Myocyte (in vitro differentiated cells): ENCODE measurements around the gene DDX17. TPM values are rescaled to one million over a fixed set of nuclear protein-coding genes. Genes with fewer than 3 reads are reported as not detected.
"Not testable (repeated sequence)": the region's sequence is repeated elsewhere in the genome, so short reads cannot be mapped to it uniquely, and the experiment has no call there.

Experiments
- DNase-seq: peaks from one replicate; pipeline ENCODE4 v3.0.0-alpha.2; 2012; ENCODE audit warnings: low read depth
- total RNA-seq: library from RNA; depleted of rRNA; stranded (reverse); fragments of >200 nt; gene quantifications from 2 replicates; pipeline ENCODE4 v1.2.3, GENCODE V29; 2014

The DDX17 gene
- total RNA-seq, 1 donor from 2014 or later = 559 TPM

DNA sequence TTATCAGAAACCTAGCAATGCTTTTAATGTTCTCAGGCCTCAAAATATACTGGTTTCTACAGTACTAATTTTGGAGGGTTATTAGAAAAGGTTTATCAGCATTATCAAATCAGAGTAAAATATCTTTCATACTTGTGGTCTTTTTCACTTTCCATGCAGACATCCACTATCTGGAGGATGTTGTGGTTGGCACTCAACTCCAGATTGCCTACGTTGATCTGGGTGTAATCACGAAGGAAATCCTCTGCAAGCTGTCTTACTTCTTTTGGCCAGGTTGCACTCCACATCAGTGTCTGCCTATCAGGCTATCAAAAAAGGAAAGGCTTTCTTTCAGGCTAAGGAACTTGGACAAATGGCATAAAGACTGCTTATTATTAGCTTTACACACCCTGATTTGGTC, 11.6 kb downstream of the DDX17 start:
- DNase-seq = no peak

GRCh38 chr22:38491707-38492348, 14.3 kb downstream of the DDX17 start:
- DNase-seq = no peak

GRCh38 chr22:38490915-38491314, 15.2 kb downstream of the DDX17 start:
- DNase-seq = peak; percentile 53

GRCh38 chr22:38490475-38490874, 15.6 kb downstream of the DDX17 start:
- no peak for DNase-seq

DNA sequence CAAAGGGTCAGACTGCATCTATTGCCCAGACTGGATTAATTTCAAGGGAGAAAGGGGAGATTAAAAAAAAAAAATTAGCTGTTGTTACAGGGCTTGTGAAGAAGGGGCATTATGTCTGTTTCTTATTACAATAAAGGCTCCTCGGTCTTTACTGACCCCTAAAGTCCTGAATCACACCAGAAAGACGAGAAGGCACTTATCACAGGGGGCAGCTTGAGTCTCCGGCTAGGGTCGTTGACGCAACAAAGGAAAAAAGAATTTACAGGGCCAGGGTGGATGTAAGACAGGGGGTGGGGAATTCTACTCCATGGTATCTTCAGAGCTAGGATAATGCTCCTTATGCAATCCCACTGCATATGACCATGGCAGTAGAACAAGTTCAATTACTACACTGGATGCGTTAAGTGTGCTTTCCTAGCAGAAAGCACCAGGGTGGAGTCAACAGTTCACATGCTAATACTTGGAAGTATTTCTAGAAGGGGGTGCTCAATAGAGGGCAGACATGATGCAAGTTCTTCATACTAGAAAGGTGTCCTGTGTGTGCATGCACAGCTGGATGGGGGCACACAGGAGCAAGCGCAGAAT, 16.5 kb downstream of the DDX17 start:
- no peak for DNase-seq

- DNase-seq = no peak
Measured at GRCh38 chr22:38489142-38489541, 17.0 kb downstream of the DDX17 start.

GRCh38 chr22:38487946-38488345, 18.2 kb downstream of the DDX17 start:
- DNase-seq = no peak

DNA sequence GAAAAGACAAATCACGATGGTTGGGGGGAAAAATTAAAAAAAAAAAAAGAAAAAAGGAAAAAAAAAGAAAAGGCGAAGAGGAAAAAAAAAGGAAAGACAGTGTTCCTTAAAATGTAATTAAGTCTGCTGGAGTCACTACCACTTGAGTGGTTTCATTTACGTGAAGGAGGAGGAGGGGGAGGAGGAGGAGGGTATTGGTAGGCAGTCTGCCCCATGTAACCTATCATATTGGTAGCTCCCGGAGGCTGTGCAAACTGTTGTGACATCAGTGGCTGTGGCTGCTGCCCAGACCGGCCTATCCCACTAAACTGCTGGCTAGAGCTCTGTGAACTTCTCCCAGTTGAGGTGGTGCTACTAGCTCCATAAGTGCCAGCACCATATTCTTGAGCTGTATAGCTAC, 20.3 kb downstream of the DDX17 start:
- no peak for DNase-seq

DNA sequence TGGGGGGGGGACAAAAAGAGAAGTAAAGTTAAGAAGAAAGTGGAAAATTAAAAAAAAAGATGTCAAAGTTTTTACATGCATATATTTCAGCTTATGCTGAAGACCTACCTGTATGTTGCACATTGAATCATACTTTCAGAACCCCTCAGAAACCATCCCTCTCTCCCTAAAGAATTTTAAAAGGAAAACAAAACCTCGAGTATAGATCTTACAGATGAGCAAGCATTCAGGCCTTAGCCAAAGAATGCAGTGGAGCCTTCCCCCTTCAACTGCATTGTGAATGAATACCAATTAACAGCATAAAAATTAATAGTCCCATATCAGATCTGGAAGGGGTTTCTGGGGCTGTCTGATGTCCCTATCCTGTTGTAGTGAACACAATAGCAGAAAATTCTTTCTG, 21.9 kb downstream of the DDX17 start:
- DNase-seq = no peak

- DNase-seq = no peak
Measured at GRCh38 chr22:38482662-38483308, 23.3 kb downstream of the DDX17 start.

DNA sequence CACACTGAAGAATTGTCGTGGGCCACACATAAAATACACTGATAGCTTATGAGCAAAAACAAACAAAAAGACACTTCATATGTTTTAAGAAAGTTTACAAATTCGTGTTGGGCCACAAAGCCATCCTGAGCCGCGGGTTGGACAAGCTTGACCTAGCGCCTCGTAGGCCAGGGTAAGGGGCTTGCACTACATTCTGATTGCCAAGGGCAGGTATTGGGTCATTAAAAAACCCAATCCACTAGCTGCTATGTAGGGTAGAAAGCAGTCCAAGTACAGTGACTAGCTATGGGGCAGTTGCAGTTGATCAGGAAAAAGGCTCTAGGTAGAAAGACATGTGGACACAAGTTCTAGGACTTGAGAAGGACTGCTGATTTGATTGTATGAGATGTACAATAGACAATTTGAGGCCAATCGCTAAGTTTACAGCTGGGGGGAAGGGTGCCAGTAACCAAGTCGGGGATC, 24.2 kb downstream of the DDX17 start:
- DNase-seq = no peak

- no peak for DNase-seq
Measured at GRCh38 chr22:38481162-38481870, 24.8 kb downstream of the DDX17 start.

DNA sequence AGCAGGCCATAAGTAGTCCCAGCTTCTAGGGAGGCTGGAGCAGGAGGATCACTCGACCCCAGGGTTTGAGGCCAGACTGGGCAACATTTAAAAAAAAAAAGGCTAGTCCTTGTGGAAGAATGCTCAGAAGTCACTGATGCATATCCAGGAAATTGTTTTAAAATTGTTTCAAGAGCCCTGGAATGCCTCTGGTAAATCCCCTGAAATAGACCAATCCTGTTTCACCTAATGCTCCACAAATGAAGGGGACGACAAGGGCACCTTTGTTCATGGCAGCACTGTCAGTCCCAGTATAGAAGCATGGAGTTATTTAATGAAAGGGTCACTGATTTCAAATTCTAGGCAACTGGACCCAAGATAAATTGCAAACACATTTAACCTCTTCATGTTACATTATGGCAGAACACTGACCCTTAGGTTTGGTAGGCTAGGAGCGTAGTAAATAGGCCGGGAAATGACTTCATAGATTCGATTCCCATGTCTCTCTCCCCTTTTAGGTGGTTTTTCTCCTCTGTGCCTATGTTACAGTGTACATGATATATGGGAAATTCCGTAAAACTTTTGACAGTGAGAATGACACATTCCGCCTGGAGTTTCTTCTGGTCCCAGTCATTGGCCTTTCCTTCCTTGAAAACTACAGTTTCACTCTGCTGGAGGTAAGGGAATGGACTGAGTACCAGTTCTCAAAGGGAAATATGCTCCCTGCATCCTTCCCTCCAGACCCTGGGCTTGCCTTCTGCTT, 26.8 kb downstream of the DDX17 start:
- no peak for DNase-seq

GRCh38 chr22:38477585-38477984, 28.5 kb downstream of the DDX17 start:
- DNase-seq = no peak

GRCh38 chr22:38474003-38474607, 32.0 kb downstream of the DDX17 start:
- no peak for DNase-seq

DNA sequence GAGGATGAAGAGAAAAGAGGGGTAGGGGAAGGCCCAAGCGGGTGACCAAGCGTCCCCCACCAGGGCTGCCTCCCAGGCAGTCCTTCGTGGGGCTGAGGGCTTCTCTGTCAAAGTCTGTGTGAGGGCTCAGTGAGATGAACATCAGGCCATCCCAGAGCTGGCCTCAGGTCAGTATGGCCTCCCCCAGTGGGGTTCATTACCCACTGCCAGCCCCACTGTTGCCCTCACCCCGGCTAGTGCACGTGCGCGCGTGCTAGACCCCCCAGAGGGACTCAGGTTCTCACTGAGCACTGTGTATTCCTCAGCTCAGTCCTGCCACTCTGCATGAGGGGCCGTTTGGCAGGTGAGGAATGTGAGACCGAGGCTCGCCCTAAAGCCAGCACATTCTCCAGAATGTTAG, 34.9 kb downstream of the DDX17 start:
- no peak for DNase-seq

- not testable (repeated sequence) for DNase-seq
Measured at GRCh38 chr22:38470179-38470578, 35.9 kb downstream of the DDX17 start.

DNA sequence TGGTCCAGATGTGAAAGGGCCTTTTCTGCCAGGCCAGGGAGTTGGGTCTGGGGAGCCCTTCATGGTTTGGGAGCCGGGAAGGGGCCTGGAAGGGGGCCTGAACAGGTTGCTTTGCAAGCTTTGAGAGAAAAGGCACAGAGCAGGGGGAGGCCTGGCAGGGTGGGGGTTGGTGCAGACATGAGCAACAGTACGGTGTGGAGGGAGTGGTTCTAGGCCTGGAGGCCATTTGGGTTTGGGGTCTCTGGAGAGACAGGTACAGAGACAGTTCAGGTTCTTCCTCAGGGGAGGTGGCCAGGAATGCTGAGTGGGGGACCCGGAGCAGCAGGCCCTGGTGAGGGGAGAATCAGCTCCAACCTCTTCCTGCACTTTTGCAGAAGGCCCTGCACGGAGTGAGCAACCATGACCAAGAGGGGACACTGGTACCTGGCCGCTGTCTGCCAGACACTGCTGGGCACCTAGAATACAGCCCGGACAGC, 36.8 kb downstream of the DDX17 start:
- DNase-seq = no peak

DNA sequence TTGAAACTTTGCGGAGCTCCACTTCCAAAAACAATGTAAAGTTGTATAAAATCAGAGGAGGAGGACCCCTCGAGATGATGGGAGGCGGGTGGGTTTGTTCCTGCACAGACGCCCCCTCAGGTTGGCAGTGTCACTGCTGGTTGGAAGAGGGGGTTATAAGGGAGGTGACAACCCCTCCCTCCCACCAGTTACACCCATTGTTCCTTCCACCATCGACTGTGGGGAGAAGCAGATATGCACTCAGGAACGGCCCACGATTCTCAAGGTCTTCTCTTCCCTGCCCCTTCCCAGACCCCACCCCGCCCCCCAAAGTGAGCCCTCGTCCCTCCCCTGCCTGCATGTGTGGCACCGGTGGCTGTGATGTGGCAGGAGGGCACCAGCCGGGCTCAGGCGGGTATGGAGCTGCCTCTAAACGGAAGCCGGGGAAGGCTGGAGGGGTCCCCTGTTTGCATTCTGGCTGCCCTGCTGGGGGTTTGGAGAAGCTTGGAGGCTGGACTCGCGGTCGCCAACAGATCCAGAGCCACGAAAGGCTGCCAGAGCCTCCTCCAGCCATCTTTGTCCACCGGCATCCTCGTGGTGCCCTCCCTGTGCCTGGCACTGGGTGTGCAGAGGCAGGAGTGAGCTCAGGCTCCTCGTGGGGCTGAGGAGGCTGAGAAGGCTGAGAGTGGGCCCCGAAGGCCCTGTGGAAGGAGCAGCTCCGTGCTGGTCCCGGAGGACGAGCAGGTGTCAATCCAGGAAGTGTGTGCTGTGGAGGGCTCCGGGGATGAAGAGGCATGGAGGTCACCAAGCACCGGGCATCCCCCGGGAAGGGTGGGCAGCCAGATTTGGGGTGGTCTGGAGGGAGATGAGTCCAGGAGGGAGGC, 37.4 kb downstream of the DDX17 start:
- DNase-seq = no peak

- DNase-seq = peak; percentile 60
Measured at GRCh38 chr22:38467904-38468442, 38.1 kb downstream of the DDX17 start, which contains the start of gene KDELR3. TSS of gene KDELR3 (plus strand) at chr22:38468096. CDS start at chr22:38468234, 138 bp downstream.
